GM15510 (cell line): ENCODE results near the gene MYO5B.

Experiments used
- POLR2A ChIP-seq: IDR thresholded peaks from 3 replicates; pipeline ENCODE4 v1.6.1; 2011; ENCODE audit warnings: borderline replicate concordance; ENCODE audit not compliant: insufficient read length; ENCODE audit errors: extremely low read depth

Gene MYO5B

GRCh38 chr18:50042611-50043010, 152.3 kb downstream of the MYO5B start:
- TF ChIP-seq POLR2A: no peak

GRCh38 chr18:50039746-50040145, 155.2 kb downstream of the MYO5B start:
- no peak for TF ChIP-seq POLR2A

GRCh38 chr18:50038448-50038847, 156.5 kb downstream of the MYO5B start:
- no peak for TF ChIP-seq POLR2A

- no peak for TF ChIP-seq POLR2A
Observed at GRCh38 chr18:50034029-50034428, 160.9 kb downstream of the MYO5B start.

GRCh38 chr18:50033004-50033403, 161.9 kb downstream of the MYO5B start:
- TF ChIP-seq POLR2A: no peak

- TF ChIP-seq POLR2A: no peak
Observed at GRCh38 chr18:50030146-50030545, 164.8 kb downstream of the MYO5B start.

- TF ChIP-seq POLR2A: no peak
Observed at GRCh38 chr18:50027996-50028395, 167.0 kb downstream of the MYO5B start.

GRCh38 chr18:50024466-50024865, 170.5 kb downstream of the MYO5B start:
- TF ChIP-seq POLR2A: no peak

GRCh38 chr18:50022985-50023384, 172.0 kb downstream of the MYO5B start:
- no peak for TF ChIP-seq POLR2A

GRCh38 chr18:50014606-50015005, 180.3 kb downstream of the MYO5B start:
- TF ChIP-seq POLR2A: no peak

- TF ChIP-seq POLR2A: no peak
Observed at GRCh38 chr18:50013363-50014138, 181.4 kb downstream of the MYO5B start.

- no peak for TF ChIP-seq POLR2A
Observed at GRCh38 chr18:50011813-50012435, 183.0 kb downstream of the MYO5B start.

- no peak for TF ChIP-seq POLR2A
Observed at GRCh38 chr18:50009773-50010335, 185.1 kb downstream of the MYO5B start.

GRCh38 chr18:50008306-50008705, 186.6 kb downstream of the MYO5B start:
- TF ChIP-seq POLR2A: no peak

GRCh38 chr18:50006470-50007046, 188.4 kb downstream of the MYO5B start:
- TF ChIP-seq POLR2A: no peak
